ENCODE measurements around the gene GPR148.

GRCh38 chr2:130728549-130729316 is at the start of gene GPR148:
- TF ChIP-seq CTCF (IDR thresholded peaks at IDR 0.05 in 2 of 3, conservative IDR thresholded peaks at IDR 0.05 in 1 of 3; ENCODE audit: borderline replicate concordance in 1 of 3, insufficient read depth in 1 of 3, low read depth in 2 of 3, low read length in 2 of 3) (no peak), POLR2AphosphoS5 (IDR thresholded peaks at IDR 0.05; ENCODE audit: low read depth, low read length) (no peak), POLR2A (IDR thresholded peaks at IDR 0.05; ENCODE audit: borderline replicate concordance, extremely low read depth, insufficient read depth, insufficient read length) (no peak), EZH2 (IDR thresholded peaks at IDR 0.05) (no peak), MAX (IDR thresholded peaks at IDR 0.05) (no peak), ELF1 (IDR thresholded peaks at IDR 0.05; ENCODE audit: borderline replicate concordance, low read depth) (no peak), EZH2phosphoT487 (IDR thresholded peaks at IDR 0.05; ENCODE audit: borderline replicate concordance) (no peak), SIN3A (IDR thresholded peaks at IDR 0.05; ENCODE audit: low read depth) (no peak)

All from HCT116 (cell line).